Right ventricle myocardium superior (tissue), 1 donor: Measurements from ENCODE around the gene UPK1B. TPM values are rescaled to one million over a fixed set of nuclear protein-coding genes. Genes with fewer than 3 reads are reported as not detected.
A peak's percentile ranks its signal among the peaks of the same experiment; 100 is the strongest.
"Not testable (repeated sequence)": the region's sequence is repeated elsewhere in the genome, so short reads cannot be mapped to it uniquely, and the experiment has no call there.

Source experiments
- ATAC-seq: fragments of 200-7000 bp; cut with Tn5 transposase; one replicate; pipeline ENCODE4 v1.9.1; 2020; ENCODE audit warnings: mild to moderate bottlenecking; ENCODE audit not compliant: poor library complexity
- DNase-seq: peaks from one replicate; pipeline ENCODE4 v3.0.0-alpha.2; 2020
- intact Hi-C: fragments of 100-400 bp; cut with DNase I; formaldehyde crosslinking; loops from one replicate; pipeline ENCODE4 v1.11.2; 2022
- long read RNA-seq: library from polyadenylated mRNA; unstranded; transcript quantifications from one replicate; pipeline ENCODE4 v2.0.0, GENCODE V29; 2021
- total RNA-seq: library from RNA; stranded (reverse); fragmentation: NEBNext Ultra II Directional; extraction: Animal tissue kit (Norgen Biotek cat#: 25700); gene quantifications from one replicate; pipeline ENCODE4 v1.2.1, GENCODE V29; 2021
- donor health status: DM: no; HTN: yes; CAD: no; lungs with severe emphysema.

The UPK1B gene
- not detected for total RNA-seq
- long read RNA-seq = 0 reads

DNA sequence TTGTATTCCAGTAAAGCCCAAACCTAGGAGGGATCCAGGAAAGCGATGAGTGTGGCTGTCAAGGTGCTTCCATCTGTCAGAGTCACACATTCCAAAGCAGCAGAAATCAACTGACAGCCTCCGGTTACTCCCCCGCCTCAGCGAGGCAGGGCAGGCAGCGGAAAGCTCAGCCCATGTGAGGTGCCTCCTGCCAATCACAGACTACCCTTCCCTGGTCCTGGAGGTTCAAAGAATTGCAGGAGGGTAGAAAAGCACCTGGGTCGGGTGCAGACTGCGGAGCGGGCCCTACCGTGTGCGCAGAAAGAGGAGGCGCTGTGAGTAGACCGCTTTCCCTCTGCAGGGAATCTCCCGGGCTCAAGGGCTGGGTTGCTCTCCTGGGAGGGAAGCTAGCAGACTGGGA lies at the start of gene UPK1B:
TSS of gene UPK1B (plus strand) at position 274 of the 400 bp plus-strand sequence. CDS start 13,144 bp downstream, outside the sequence.
- ATAC-seq (no peak), DNase-seq (no peak)
- intact Hi-C loops = no loop called here

DNA sequence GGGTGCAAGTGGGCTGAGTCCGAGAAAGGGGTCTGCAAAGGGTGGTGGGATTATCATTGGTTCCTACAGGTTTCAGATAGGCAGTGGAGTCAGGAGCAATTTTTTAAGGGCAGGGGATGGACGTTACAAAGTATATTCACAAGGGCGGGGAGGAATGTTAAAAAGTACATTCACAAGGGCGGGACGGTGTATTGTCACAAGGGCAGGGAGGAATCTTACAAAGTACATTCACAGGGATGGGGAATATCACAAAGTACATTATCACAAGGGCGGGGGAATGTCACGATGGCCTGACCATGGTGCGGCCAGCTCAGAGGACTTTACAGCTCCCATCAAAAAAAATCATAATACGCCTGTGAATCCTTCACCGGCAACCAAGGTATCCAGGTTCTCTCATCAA lies 48.1 kb upstream of the UPK1B start:
- intact Hi-C loops = no loop called here
- ATAC-seq = no peak
- no peak for DNase-seq

DNA sequence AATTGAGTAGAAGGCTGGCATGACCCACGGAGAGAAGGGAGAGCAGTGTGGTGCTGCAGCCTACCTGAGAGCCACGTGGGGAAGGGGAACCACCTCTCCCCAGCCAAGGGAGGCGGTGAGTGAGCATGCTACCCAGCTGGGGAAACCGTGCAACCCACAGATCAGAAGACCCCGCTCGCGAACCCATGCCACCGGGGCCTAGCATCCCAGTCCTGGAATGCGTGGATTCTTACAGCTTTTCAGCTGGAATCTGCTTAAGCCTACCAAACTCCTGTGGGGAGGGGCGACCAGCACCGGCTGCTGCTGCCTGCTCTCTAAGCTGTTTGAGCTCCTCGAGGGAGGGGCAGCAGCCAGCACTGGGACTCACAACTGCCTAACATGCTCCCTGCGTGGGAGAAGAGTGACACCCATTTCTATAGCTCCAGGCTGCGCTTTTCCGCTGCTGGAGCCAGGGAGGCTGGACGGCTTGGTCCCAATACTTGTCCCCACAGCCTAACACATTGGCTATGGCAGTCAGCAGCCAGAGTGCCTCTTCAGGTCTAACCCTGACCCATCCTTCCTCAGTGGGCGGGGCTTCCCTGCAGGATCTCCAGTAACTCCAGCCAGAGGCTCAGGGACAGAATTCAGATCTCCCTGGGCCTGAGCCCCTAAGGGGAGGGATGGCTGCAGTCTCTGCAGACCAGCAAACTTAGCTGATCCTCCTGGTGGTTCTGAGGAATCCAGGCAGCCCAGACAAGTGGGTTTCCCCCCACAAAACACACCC lies 47.5 kb upstream of the UPK1B start:
- no peak for DNase-seq
- intact Hi-C loops = no loop called here
- ATAC-seq = no peak

DNA sequence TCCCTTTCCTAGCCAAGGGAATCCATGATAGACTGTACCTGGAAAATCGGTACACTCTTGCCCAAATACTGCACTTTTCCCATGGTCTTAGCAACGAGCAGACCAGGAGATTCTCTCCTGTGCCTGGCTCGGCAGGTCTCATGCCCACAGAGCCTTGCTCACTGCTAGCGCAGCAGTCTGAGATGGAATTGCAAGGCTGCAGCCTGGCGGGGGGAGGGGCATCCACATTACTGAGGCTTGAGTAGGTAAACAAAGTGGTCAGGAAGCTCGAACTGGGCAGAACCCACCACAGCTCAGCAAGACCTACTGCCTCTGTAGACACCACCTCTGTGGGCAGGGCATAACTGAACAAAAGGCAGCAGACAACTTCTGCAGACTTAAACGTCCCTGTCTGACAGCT lies 43.1 kb upstream of the UPK1B start:
- ATAC-seq, intact Hi-C loops, DNase-seq: not testable (repeated sequence)

DNA sequence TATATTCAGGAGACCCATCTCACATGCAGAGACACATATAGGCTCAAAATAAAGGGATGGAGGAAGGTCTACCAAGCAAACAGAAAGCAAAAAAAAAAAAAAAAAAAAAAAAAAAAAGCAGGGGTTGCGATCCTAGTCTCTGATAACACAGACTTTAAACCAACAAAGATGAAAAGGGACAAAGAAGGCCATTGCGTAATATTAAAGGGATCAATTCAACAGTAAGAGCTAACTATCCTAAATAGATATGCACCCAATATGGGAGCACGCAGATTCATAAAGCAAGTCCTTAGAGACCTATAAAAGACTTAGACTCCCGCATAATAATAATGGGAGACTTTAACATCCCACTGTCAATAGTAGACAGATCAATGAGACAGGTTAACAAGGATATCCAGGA lies 41.1 kb upstream of the UPK1B start:
- DNase-seq, intact Hi-C loops, ATAC-seq: not testable (repeated sequence)

DNA sequence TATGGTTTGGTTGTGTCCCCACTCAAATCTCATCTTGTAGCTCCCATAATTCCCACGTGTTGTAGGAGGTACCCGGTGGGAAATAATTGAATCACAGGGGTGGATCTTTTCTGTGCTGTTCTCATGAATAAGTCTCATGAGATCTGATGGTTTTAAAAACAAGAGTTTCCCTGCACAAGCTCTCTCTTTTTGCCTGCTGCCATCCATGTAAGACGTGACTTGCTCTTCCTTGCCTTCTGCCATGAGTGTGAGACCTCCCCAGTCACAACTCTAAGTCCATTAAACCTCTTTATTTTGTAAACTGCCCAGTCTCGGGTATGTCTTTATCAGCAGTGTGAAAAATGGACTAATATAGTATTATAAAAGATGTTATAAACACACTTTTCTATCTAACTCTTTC lies 34.0 kb upstream of the UPK1B start:
- DNase-seq, ATAC-seq, intact Hi-C loops: not testable (repeated sequence)

DNA sequence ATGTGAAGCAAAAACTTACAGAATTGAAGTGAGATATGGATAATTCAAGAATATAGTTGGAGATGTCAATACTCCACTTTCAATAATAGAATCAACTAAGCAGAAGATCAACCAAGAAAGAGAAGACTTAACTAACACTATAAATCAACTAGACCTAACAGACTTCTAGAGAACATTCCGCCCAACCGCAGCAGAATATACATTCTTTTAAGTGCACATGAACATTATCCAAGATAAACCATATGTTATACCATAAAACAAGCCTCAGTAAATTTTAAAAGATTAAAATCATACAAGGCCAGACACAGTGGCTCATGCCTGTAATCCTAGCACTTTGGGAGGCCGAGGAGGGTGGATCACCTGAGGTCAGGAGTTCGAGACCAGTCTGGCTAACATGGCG lies 32.9 kb upstream of the UPK1B start:
- ATAC-seq = no peak
- intact Hi-C loops = no loop called here
- no peak for DNase-seq

DNA sequence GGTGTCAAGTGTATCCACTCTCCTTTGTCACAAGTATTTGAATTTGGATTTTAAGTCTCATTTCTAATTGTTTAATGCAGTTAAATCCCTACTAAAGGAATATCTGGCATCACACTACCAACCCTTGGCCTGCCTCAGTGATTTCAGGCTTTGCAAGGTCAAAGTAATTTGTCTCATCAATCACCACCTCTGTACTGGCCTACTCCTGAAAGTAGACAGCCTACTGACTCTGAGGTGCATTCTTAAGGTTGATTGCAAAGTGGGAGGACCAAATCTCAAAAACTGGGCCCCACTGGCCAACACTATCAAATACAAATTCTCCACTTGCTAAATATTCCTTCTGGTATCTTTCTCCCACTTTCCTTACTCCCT lies 28.3 kb upstream of the UPK1B start:
- DNase-seq (no peak), ATAC-seq (no peak)
- intact Hi-C loops = no loop called here

DNA sequence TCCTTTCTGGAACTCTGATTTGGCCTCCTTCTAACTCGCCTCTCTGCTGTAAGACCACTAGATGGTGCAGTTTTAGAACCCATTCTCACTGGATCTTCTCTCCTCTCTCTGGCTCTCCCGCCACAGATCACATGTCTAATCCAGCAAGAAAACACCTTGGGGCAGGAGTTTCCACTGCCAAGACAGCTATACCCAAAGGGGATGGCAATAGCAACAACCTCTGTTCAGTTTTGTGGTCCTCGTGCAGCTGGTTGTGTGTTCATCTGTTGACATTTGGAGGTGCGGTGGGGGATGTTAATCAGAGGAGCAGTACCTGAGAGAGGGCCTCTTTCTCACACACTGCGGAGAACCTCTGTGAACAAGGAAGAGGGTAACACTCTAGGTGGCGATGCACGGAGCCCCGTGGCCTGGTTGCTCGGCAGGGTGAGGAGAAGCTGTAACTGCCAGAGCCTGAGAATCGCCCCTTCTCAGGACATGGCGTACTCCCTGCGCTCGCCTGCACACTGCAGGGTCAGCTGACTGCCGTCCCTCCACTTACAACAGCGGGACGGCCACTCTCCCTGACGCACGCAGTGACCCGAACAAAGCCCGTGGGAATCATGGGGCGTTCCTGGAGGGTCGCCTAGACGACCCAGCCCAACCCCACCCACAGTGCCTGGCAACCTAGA lies 27.8 kb upstream of the UPK1B start, which contains the start of gene TEX55:
TSS of gene TEX55 (plus strand) at position 666 of the 668 bp plus-strand sequence. CDS start 25 bp downstream, outside the sequence.
- DNase-seq = peak; percentile 41
- peak; percentile 76 for ATAC-seq
- intact Hi-C loops = no loop called here

DNA sequence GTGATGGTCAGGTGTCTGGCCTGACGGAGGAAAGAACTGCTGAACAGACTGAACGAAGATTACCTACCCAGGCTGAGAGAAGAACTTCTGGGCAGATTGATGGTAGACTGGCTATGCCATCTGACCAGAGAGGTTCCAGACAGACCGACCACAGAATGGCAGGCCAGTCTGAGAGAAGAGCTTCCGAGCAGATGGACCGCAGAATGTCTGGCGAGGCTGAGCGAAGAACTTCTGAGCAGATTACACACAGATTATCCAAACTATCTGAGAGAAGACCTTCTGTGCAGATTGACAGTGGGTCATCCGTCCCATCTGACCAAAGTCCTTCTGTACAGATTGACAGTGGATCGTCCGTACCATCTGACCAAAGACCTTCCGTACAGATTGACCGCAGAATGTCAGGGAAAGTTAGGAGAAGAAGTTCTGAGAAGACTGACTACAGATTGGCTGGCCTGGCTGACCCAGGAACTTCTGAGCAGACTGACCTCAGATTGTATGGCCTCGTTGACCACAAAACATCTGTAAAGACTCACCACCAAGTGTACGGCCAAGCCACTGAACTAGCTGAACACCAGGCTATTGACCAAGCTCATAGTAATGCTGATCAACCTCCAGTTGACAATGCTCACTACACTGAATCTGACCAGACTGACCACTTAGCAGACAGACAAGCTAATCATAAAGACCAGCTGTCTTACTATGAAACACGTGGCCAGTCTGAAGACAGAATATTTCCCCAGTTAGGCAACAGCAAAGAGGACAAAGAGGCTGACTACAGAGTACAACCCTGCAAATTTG lies 26.6 kb upstream of the UPK1B start:
- intact Hi-C loops = no loop called here

DNA sequence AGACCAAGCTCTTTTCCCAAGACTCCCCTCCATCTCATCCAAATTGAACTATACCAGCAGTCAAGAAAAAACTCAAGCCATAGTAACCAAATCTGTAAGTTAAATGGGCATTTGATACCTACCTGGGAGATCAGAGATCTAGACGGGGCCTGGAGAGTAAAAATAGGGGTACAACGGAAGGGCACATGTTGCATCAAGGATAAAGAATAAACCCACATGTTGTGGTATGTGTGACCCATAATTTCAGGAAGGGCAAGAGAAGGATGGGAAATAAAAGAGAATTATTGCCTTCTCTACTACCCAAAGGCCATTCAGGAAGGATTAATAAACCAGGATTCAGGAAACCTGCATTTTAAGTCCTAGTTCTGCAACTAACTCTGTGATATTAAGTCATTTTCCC lies 25.9 kb upstream of the UPK1B start:
- DNase-seq (no peak), ATAC-seq (no peak)
- intact Hi-C loops = no loop called here

More for the DNA sequence above, 26.6 kb upstream of the UPK1B start:
- ATAC-seq = no peak
- no peak for DNase-seq

DNA sequence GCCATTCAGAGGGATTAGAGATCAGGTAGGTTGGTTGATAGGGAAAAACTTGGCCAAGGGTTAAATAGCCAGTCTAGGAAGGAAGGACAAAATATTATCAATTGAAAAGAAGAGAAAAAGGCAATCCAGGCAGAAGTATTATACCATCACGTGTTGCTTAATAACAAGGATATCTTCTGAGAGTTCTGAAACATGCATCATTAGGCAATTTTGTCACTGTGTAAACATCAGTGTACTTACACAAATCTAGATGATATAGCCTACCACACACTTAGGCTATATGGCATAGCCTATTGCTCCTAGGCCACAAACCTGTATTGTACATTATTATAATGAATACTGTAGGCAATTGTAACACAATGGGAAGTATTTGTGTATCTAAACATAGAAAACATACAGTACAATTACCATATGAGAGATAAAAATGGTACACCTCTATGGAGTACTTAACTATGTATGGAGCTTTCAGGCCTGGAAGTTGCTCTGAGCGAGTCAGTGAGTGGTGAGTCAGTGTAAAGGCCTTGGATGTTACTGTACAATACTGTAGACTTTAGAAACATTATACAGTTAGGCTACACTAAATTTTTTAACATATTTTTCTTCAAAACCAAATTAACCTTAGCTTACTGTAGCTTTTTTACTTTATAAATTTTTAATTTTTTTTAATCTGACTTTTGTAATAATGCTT lies 24.8 kb upstream of the UPK1B start:
- DNase-seq = no peak
- ATAC-seq = no peak
- intact Hi-C loops = no loop called here

DNA sequence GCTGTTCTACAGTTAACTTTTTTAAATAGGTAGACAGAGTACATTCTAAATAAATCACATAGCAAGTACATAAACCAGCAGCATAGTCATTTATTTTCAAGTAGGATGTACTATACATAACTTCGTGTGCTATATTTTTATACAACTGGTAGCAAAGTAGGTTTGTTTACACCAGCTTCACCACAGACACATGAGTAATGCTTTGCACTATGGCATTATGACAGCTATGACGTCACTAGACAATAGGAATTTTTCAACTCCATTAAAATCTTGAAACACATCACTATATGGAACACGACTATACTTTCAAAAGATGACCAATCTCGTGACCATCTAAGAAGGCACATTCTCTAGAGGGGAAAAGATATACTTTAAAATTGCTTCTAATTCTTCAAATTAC lies 23.9 kb upstream of the UPK1B start:
- ATAC-seq (no peak), DNase-seq (no peak)
- intact Hi-C loops = no loop called here

DNA sequence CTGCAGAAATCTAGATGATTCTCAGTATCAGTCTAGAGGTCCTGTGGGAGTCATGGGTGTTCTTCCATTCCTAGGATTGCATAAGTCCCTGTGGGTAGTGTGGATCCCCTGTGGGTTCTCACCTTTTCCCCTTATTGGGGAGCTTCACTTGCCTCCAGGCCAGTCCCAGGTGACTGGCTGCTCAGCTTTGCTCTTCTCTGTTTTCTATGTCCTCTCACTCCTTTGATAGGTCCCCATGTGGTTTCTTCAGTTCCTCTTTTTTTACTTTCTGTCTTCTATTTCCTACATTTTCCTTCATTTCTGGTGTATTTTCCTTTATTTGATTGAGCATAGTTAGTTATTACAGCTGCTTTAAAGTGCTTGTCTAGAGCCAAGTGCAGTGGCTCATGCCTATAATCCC lies 16.5 kb upstream of the UPK1B start:
- DNase-seq = no peak
- intact Hi-C loops = no loop called here
- ATAC-seq = no peak

DNA sequence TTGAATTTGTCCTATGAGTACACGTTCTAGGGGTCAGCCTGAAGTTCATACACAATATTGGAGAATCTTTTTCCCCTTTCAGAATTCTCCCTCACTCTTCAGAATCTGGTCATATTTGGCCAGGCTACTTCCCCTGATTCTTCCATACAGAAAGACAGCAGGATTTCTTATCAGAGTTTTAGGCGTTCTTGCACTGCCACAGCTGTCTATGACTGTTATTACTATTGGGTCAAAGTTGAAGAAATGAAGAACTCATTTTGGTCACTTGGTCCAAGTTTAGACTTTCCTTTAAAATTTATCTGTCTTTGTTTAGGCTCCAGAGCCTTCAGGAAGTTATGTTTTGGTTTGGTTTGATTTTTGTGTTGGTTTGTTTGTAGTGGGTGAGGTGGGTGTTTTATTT lies 15.4 kb upstream of the UPK1B start:
- DNase-seq = no peak
- intact Hi-C loops = no loop called here
- no peak for ATAC-seq

DNA sequence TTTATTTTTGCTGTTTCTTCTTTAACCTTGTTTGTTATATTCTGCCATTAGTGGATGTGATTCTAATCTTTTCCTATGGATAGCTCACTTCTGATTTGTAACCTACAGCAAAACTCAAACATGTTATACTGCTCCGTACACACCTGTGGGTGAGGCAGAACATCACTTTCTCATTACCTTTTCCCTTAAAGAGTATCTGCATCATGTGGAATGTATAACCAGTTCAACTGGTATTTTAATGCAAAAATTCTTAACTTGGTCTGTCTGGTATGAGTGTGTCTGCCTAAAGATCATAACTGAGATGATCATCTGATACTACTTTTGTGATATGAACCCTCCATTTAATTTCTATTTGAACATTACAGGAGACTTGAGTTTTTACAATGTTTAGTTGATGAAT lies 13.0 kb upstream of the UPK1B start:
- ATAC-seq = no peak
- intact Hi-C loops = no loop called here
- no peak for DNase-seq

DNA sequence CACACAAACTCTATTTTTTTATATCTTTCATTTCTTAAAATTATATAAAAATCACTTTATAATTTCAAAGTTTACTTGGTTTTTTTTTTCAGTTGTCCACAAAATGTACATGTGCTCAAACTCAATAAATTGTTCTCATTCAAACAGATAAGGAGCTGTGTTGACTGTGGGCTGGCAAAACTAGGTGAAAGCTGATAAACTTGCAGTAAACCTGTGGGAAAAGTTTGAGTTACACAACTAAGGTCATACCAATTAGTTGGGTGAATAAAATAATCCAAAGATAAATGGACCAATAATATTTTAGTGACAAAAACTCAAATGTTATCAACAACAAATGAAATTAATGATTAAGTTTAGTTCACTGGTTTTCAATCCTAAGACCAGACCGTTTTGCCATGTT lies 12.6 kb upstream of the UPK1B start:
- ATAC-seq (no peak), DNase-seq (no peak)
- intact Hi-C loops = no loop called here

DNA sequence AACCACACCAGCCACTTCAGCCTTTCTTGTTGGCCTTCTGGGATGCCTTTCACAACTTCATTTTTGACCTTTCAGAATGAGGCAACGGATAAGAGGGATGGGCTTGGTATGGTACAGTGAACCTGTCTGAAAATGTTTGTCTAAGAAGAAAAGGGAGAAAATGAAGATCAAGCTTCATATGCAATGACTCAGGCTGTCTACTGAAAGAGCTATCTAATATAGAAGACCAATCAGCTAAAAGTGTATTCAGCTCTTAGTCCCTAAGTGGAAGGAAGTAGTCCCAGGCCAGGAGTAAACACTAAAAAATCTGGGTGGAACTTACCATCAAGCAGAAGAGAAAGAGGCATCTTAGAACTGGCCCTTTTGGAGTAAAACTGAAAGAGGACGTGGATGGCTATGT lies 12.2 kb upstream of the UPK1B start:
- DNase-seq = no peak
- intact Hi-C loops = no loop called here
- no peak for ATAC-seq

DNA sequence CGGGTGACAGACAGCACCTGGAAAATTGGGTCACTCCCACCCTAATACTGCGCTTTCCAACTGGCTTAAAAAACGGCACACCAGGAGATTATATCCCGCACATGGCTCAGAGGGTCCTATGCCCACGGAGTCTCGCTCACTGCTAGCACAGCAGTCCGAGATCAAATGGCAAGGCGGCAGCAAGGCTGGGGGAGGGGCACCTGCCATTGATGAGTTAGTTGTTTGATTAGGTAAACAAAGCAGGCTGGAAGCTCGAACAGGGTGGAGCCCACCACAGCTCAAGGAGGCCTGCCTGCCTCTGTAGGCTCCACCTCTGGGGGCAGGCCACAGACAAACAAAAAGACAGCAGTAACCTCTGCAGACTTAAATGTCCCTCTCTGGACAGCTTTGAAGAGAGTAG lies 8.7 kb upstream of the UPK1B start:
- intact Hi-C loops, ATAC-seq, DNase-seq: not testable (repeated sequence)
